GM21528 (cell line): ENCODE measurements around the gene C16orf89.
"Not testable (repeated sequence)": the region's sequence is repeated elsewhere in the genome, so short reads cannot be mapped to it uniquely, and the experiment has no call there.

Experiments used
- ATAC-seq: cut with Tn5 transposase; IDR thresholded peaks from one replicate; pipeline ENCODE4 v1.9.1; 2021; ENCODE audit warnings: mild to moderate bottlenecking, moderate library complexity; ENCODE audit not compliant: unreplicated experiment, low FRiP score

Gene C16orf89

DNA sequence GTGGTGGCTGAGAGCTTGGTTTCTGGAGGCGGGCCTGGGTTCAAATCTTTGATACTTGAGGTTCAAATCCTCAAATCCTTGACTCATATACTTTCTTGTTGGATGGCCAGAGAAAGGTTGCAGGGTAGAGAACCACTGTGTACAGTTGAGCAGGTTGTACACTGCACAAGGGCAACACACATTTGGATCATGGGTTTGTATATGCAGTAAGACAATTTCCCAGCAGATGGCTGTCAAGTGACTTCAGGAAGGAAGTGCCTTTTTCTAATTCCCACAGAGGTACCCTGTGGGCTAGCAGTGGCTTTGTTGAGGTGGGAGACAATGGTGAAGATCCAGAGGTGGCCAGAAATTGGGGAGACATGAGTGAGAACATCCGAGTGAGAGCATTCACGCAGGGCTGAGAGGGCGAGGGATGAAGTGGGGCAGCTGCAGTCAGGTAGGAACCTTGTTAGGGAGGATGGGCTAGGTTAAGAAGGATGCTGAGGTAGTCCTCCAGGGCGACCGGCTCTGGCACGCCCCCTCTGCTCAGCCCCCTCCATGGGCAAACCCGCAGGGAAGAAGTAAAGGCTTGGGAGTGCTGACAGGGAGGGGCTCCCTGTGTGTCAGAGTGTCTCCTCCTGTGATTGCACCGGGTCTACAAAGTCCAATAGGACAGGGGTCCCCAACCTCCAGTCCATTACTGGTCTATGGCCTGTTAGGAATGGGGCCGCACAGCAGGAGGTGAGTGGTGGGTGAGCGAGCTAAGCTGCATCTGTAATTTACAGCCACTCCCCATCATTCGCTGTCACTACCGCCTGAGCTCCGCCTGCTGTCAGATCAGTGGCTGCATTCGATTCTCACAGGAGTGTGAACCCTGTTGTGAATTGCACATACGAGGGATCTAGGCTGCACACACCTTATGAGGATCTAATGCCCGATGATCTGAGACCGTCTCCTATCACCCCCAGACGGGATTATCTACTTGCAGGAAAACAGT is 2.7 kb downstream of the C16orf89 start:
- ATAC-seq: no peak

DNA sequence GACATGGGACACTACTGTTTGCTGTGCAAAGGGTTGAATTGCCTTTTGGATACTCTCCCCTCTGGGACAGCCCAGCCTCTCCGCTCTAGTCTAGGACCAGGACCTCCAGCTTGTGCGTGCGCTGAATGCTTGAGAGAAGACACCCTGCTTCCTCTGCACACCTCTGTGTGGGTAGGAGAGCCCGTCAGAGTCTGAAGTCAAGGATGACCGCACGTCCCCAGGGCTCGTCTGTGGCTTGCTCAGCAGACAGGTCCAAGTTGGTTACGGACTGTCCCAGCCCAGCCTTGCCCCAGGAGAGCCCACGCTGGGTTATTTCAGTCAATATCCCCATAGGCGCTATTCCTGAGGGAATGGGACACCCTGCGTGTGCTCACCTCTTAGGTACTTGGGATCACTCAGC is 3.7 kb downstream of the C16orf89 start:
- ATAC-seq: no peak

DNA sequence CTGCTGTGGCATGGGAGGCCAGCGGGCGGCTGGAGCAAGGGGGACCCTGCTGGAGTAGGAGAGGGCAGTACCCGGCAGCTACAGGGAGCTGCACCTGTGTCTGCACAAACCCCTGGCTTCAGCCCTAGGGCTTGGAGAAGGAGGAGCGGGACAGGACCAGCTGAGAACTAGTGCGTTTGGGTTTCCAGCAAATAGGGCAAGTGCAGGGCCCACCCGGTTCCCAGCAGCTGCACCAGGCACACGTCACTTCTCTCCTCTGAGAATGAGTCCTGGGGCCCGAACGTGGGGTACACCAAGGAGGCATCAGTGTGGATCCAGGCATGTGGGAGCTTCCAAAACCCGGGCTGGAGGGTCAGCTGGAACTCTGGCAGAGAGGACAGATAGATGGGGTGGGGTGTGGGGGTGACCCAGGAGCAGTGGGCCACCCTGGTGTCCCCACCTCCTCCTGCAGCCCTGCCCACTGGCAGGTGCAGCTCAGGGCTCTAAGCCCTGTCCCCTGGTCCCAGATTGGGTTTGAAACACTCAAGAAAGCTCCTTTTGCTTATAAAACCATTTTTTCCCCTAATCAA is 5.6 kb downstream of the C16orf89 start:
- no peak for ATAC-seq

DNA sequence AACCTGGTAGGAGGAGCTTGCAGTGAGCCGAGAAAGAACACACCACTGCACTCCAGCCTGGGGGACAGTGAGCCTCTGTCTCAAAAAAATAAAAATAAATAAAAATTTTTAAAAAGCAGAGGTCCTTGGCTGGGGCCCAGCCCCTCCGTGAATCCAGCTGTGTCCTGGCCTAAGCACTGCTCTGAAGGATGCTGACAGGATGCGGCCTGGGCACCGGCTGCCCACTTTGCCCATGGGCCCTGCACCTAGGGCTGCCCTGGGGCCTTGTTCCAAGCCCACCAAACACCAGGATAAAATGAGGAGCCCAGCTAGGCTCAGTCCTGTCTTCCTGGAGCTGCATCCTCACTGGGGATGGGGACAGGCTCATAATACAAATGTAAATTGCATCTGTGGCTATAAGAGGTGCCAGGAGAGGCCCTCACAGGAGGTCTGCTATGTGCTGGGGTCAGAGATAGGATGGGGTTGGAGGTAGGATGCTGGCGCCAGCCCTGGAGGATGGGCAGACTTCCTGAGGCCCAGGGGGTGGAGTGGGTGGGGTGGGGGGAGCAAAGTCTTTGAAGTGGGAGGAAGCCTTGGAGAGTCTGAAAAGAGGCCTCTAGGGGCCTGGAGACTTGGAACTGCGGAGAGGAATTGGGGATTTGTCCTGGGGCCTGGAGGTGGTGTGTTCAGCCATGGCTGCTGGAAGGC is 6.2 kb downstream of the C16orf89 start:
- ATAC-seq: no peak

DNA sequence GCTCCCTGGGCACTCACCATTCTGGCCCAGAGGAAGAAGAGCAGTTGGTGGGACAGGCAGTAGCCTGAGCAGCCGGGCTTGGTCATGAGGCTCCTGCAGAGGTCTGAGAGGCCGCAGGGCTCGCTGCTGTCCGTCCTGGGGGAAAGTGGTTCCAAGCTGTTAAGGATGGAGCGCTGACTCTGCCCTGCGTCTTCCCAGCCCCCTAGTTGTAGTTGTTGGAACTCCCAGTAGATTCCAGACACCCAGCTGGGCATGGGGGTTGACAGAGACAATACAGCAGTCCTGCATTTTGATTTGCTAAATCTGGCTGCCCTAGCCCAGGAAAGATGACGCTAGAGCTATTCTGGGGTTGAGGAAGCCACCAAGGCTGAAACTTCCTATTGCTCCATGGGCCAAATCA is 7.3 kb downstream of the C16orf89 start:
- ATAC-seq: no peak

DNA sequence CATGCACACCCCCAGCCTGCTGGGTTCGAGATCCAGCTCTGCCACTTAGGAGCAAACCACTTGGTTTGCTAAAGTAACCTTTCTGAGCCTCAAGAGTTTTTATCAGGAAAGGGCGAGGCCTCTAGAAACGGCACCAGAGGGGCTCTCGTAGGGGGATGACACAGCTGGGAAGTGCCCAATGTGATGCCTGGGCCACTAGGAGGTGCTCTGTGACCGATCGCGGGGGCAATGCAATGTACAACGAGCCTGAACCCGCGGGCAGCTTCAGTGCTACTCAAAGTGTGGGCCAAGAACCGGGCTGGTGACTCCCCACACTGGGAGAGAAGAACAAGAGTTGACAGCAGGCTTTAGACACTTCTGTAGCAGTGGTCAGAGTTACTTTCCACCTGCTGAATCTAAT is 9.4 kb downstream of the C16orf89 start:
- no peak for ATAC-seq

DNA sequence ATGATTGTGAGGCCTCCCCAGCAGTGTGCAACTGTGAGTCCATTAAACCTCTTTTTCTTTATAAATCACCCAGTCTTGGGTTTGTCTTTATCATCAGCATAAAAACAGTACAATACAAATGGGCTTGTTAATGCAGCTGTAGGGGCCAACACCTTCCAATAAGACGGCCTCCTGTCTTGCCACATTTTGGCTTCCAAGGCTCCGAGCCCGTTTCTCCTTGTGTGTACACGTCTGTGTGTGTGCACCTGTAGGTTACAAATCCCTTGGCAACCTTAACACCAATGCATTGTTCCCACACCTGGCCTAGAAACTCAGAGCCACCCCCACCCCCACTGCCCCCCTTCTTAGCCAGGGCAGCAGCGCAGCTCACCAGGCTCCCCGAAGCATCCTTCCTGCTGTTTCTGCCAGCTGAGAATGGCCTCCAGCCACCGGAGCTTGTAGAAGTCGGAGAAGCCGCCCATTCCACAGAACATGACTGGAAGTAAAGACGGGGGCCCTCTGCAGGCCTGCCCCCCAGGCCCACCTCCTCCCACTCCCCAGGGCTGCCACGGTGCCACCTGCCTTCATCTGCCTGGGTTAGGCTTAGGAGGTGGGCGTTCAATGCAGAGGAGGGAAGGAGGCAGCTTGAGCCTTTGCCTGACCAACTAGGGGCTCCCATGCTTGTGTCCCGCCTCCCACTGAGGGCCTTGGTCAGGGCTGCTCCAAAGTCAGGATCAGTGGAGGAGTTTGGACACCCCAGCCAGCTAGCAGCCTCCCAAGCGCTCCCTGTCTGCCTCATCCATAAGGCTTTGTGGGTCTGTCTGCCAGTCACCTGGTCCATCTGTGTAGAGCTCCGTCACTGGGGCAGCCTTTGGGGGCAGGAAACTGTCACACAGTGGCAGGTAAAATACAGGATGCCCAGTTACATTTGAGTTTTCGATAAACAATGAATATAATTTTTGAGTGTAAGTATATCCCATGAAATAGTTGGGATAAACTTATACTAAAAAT is 10.6 kb downstream of the C16orf89 start:
- no peak for ATAC-seq

DNA sequence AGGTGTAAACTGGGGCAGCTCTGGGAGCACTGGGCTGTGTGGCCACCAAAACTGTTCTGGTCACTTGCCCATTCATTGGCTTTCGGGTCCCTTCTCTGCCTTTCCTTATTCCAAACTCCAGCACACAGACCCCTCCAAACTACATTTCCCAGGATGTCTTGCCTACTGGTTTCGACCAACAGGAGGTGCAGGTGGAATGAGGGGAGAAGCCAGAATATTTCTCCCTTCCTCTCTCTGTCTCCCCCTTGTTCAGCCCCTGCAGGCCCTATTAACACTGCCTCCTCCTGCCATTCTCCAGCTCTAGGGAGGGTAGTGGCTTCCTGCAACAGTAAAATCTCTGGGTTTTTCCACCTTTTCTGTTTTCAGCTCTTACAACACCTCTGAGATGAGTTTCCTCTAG is 18.8 kb downstream of the C16orf89 start:
- ATAC-seq: no peak

DNA sequence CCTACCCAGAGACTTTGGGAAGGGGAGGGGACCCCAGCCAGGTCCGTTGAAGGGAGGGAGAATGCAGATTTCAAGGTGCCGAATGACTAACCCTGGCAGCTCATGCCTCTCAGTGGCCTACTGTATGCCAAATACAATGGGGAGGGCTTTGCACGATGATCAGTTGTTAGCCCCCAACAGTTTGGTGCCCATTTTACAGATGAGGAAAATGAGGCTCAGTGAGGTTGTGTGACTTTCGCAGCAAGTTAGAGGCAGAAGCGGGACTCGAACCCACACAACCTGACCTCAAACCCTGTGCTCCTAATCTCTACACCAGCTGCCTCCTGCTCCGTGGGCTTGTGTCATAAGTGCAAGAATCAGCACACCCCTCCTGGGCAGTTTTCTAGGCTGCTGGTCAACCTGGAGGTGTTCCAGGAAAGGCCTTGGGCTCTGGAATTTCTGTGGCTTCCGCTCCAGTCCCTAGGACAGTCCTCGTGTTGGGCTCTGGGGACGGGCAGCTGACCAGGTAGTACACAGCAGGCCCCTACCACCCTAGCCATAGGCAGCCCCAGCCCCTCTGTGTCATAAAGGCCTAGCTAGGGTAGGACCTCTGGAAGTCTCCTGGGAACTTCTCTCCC is 20.1 kb downstream of the C16orf89 start:
- ATAC-seq: no peak

DNA sequence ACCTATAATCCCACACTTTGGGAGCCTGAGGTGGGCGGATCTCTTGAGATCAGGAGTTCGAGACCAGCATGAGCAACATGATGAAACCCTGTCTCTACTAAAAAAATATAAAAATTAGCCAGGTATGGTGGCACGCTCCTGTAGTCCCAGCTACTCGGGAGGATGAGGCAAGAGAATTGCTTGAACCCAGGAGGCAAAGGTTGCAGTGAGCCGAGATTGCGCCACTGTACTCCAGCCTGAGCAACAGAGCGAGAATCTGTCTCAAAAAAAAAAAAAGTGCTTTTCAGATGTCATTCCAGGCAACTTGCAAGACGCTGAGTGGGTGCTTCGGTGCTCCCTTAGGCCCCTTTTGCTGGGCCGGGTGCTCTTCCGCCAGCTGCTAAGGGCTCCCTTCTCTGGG is 21.2 kb downstream of the C16orf89 start:
- not testable (repeated sequence) for ATAC-seq

DNA sequence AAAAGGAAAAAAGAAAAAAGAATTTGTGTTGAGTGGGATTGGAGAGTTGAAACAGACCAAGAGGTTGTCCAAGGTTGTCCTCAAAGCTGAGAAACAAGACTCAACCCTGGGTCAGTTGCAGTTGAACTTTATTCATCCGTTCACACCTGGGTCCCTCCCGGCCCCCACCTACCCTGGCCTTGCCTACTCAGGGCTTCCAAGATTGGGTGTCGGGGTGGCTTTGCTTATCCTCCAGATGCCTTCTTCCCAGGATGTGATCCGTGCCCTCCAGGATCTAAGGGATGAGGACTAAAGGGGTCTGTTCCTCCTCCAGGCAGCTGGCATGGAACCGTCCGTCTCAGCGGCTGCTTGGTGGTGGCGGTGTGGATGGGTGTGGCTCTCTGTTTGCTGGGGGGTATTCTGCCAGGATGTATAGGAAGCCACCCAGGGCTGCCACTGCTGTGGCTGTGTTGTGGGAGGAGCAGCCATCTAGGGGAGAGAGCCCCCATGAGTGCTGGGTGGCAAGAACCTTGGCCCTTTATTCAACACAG is 21.7 kb downstream of the C16orf89 start:
- no peak for ATAC-seq

DNA sequence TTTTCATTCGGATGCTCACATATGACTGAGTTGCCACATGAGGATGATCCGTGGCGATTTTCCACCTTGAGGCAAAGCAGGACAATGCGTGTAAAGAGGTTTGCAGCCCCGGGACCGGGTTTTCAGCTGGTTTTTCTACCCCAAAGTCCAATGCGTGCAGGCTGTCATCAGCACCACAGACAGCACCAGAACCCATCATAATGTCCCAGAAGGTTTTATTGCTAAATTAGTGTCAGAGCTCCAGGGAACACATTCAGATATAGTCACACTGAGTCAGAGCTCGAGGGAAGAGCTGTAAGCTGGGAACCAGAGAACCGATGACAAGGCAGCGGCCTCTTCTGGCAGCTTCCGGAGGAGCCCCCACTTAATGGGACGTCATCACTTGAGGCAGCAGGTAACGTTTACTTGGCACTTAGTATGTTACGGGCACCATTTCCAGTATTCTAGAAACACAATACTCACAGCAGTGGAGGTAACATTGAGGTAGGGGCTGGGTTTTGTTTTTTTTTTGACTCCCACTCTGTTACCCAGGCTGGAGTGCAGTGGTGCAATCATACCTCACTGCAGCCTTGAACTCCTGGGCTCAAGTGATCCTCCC is 23.1 kb downstream of the C16orf89 start:
- no peak for ATAC-seq

DNA sequence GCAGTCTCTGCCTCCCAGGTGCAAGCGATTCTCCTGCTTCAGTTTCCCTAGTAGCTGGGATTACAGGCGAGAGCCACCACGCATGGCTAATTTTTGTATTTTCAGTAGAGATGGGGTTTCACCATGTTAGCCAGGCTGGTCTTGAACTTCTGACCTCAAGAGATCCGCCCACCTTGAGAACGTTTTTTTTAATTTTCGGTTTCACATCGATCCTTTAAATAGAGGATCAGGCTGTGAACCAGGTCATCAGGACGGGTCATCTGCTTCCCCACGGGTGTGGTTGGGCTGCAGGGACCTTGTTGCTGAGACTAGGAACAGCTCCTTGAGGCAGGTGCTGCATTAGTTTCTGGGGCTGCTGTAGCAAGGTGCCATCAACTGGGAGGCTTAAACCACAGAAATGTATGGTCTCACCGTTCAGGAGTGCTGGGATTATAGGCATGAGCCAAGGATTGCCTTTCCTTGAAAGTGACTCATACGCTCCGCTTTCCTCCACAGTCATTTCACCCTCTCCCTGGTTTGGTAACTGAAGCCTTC is 24.1 kb downstream of the C16orf89 start:
- no peak for ATAC-seq

DNA sequence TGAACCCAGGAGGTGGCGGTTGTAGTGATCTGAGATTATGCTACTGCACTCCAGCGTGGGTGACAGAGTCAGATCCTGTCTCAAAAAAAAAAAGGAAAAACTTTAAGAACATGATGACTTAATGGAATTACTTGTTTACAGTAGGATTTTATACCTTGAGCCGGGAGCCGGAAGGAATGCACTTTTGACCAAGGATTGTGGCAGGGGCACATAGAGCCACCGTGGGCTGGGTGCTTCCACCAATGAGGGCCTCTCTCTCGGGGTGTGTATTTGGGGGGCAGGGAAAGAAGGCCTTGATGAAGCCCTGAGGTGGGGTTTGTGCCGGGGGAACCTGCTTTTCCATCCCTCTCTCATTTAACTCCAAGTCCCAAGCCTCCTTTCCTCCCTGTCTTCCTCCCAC is 25.3 kb downstream of the C16orf89 start:
- ATAC-seq: no peak

DNA sequence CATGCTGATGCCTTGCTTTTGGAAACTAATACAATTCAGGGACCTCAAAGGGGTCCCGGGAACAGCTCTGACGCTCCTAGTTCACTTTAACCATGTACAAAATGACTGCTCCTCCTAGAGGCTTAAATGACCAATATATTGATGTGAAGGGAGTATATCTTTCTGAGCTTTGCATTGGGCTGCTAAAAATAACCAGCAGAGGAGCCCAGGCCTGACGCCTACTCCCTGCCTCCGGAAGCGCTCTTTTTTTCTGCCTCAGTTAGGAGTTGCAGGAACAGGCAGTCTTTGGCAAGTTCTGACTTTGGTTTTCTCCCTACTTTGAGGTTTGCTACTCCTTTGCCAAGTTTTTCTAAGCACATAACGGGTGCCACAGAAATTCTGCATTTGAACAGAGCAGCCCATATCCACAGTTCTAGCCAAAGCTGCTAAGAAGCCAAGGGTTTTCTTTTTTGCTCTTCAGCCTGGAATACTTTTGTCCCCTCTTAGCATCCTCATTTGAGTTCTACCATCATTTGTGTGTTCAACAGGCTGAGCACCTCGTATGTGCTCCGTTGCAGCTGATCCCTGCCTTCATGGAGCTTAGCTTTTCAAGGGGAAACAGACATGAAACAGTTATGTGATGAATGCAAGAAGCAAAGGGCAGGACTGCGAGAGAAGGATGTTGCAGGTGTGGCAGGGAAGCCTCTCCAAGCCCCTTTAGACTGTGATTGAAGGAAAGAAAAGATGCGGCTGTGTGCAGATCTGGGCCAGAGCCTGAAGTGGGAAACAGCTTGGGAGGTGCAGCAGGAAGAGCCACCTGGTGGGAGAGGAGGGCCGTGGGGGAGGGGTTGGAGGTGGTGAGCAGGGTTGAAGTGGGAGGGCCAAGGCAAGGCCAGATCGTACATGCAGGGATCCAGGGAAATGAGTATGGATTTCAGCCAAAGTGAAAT is 29.3 kb downstream of the C16orf89 start:
- no peak for ATAC-seq

DNA sequence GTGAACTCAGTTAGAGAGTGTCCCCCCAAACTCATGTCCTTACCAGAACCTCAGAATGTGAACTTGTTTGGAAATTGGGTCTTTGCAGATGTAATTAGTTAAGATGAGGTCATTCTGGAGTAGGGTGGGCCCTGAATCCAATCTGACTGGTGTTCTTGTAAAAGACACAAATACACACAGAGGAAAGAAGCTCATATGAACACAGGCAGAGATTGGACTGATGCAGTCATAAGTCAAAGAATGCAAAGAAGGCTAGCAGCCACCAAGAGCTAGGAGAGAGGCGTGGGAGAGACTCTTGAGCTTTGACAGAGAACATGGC is 29.9 kb downstream of the C16orf89 start:
- no peak for ATAC-seq

DNA sequence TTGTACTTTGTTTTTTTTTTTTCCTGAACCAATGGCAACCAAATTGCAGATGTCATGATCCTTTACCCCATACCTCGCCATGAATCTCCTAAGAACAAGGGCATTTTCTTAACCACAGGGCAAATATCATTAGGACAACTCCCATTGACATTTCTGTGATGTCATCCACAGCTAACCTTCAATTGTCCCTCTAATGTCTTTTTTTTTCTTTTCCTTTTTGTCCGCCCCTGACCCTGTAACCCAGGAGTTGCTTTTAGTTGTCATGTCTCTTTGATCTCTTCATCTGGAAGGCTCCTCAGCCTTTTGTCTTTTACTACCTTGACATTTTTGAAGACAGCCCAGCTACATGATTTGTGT is 31.6 kb downstream of the C16orf89 start:
- no peak for ATAC-seq
